KMS-11 (cell line): ENCODE data around the gene ZBTB7C.

Experiments used
- H2AFZ ChIP-seq: fragments of 200-600 bp; sonication (generic); 2 replicates; pipeline ENCODE4 v1.6.1; 2016; ENCODE audit warnings: antibody characterized with exemption, mixed run types, low read depth
- H3K27ac ChIP-seq: fragments of 200-600 bp; sonication (generic); 2 replicates; pipeline ENCODE4 v1.6.1; 2016; ENCODE audit warnings: mild to moderate bottlenecking, mixed run types
- H3K27me3 ChIP-seq: fragments of 200-600 bp; sonication (generic); 2 replicates; pipeline ENCODE4 v1.6.1; 2017; ENCODE audit warnings: mild to moderate bottlenecking, low read depth, mixed run types, moderate library complexity; ENCODE audit not compliant: insufficient read depth
- H3K36me3 ChIP-seq: fragments of 200-600 bp; sonication (generic); 2 replicates; pipeline ENCODE4 v1.6.1; 2017; ENCODE audit warnings: mild to moderate bottlenecking, mixed run types; ENCODE audit not compliant: insufficient read depth
- H3K4me1 ChIP-seq: fragments of 200-600 bp; sonication (generic); 2 replicates; pipeline ENCODE4 v1.6.1; 2016; ENCODE audit warnings: mild to moderate bottlenecking, low read depth, mixed run types; ENCODE audit not compliant: poor library complexity, severe bottlenecking
- H3K4me2 ChIP-seq: fragments of 200-600 bp; sonication (generic); 2 replicates; pipeline ENCODE4 v1.7.0; 2016; ENCODE audit warnings: mild to moderate bottlenecking, mixed run types
- H3K4me3 ChIP-seq: fragments of 200-600 bp; sonication (generic); IDR thresholded peaks from 2 replicates; pipeline ENCODE4 v1.6.1; 2017; ENCODE audit warnings: low read depth, low read length, mixed read lengths; ENCODE audit not compliant: insufficient read depth
- H3K79me2 ChIP-seq: fragments of 200-600 bp; sonication (generic); 2 replicates; pipeline ENCODE4 v1.6.1; 2016; ENCODE audit warnings: low read depth, mixed run types; ENCODE audit not compliant: insufficient read depth
- H3K9ac ChIP-seq: fragments of 200-600 bp; sonication (generic); 2 replicates; pipeline ENCODE4 v1.6.1; 2016; ENCODE audit warnings: mild to moderate bottlenecking, mixed run types
- H4K20me1 ChIP-seq: fragments of 200-600 bp; sonication (generic); 2 replicates; pipeline ENCODE4 v1.6.1; 2016; ENCODE audit warnings: mild to moderate bottlenecking, mixed run types; ENCODE audit not compliant: insufficient read depth
- CTCF ChIP-seq: fragments of 200-600 bp; sonication (generic); conservative IDR thresholded peaks from 2 replicates; pipeline ENCODE4 v1.6.1; 2017; ENCODE audit warnings: low read depth, mild to moderate bottlenecking, antibody characterized with exemption, low read length, moderate library complexity, mixed read lengths

Gene ZBTB7C

GRCh38 chr18:48142353-48142752 lies 266.8 kb downstream of the ZBTB7C start:
- Histone ChIP-seq H3K27me3 (no peaks in the 10 kb centered on the region), H3K4me1 (no peaks in the 10 kb centered on the region), H3K4me3 (no peak overlapping the region), H3K27ac (no peak overlapping the region), H3K4me2 (no peak overlapping the region), H3K79me2 (no peaks in the 10 kb centered on the region), H3K9ac (no peak overlapping the region), H4K20me1 (no peaks in the 10 kb centered on the region), H3K36me3 (no peaks in the 10 kb centered on the region), H2AFZ (no peak overlapping the region)
- no peak for TF ChIP-seq CTCF

GRCh38 chr18:48140731-48141130 lies 268.5 kb downstream of the ZBTB7C start:
- H4K20me1 ChIP-seq = no peaks in the 10 kb centered on the region
- H2AFZ ChIP-seq = no peak overlapping the region
- no peak overlapping the region for H3K27ac ChIP-seq
- H3K27me3 ChIP-seq = no peaks in the 10 kb centered on the region
- H3K79me2 ChIP-seq = no peaks in the 10 kb centered on the region
- no peaks in the 10 kb centered on the region for H3K36me3 ChIP-seq
- no peak overlapping the region for H3K4me2 ChIP-seq
- TF ChIP-seq CTCF = no peak
- H3K9ac ChIP-seq = no peak overlapping the region
- H3K4me1 ChIP-seq = no peaks in the 10 kb centered on the region
- H3K4me3 ChIP-seq = no peak overlapping the region

GRCh38 chr18:48139431-48140347 lies 269.5 kb downstream of the ZBTB7C start:
- Histone ChIP-seq H3K27ac (no peak overlapping the region), H3K36me3 (no peaks in the 10 kb centered on the region), H3K9ac (no peak overlapping the region), H3K79me2 (no peaks in the 10 kb centered on the region), H2AFZ (no peak overlapping the region), H3K4me3 (no peak overlapping the region), H3K4me1 (no peaks in the 10 kb centered on the region), H3K4me2 (no peak overlapping the region), H3K27me3 (no peaks in the 10 kb centered on the region), H4K20me1 (no peaks in the 10 kb centered on the region)
- TF ChIP-seq CTCF = no peak

- H3K79me2 ChIP-seq = no peaks in the 10 kb centered on the region
- TF ChIP-seq CTCF = no peak
- H3K4me2 ChIP-seq = no peak overlapping the region
- no peak overlapping the region for H3K9ac ChIP-seq
- H3K4me1 ChIP-seq = no peaks in the 10 kb centered on the region
- no peaks in the 10 kb centered on the region for H3K27me3 ChIP-seq
- H3K27ac ChIP-seq = no peak overlapping the region
- H3K4me3 ChIP-seq = no peak overlapping the region
- no peak overlapping the region for H2AFZ ChIP-seq
- H4K20me1 ChIP-seq = no peaks in the 10 kb centered on the region
- no peaks in the 10 kb centered on the region for H3K36me3 ChIP-seq
Observed at GRCh38 chr18:48138660-48139430, 270.3 kb downstream of the ZBTB7C start.
